Caco-2 (cell line): Measurements from ENCODE around the gene NR6A1. TPM values are rescaled to one million over a fixed set of nuclear protein-coding genes. Genes with fewer than 3 reads are reported as not detected.

Experiments used
- BruUV-seq: library from RNA; stranded (reverse); fragments of 400-500 nt; replicated peaks from 2 replicates; lab custom pipeline; 2021; lab: Mats Ljungman, UMichigan
- CTCF ChIA-PET: fragments of 300-600 bp; sonication (Branson Sonifier 250); formaldehyde crosslinking; loops from one replicate; lab custom pipeline; 2022; ENCODE audit warnings: antibody characterized with exemption; lab: Charles Lee
- POLR2A ChIA-PET: fragments of 300-600 bp; sonication (Branson Sonifier 250); formaldehyde crosslinking; loops from one replicate; lab custom pipeline; 2022; ENCODE audit warnings: antibody characterized with exemption; lab: Charles Lee
- DNase-seq, 2 experiments: peaks; one replicate each; pipeline versions ENCODE4 v3.0.0 to v3.0.0-alpha.2; 2020 to 2022
- H3K27me3 ChIP-seq: replicated peaks from 2 replicates; pipeline ENCODE4 v1.6.0; 2011; ENCODE audit warnings: low read length; ENCODE audit not compliant: control insufficient read depth, insufficient read depth
- H3K36me3 ChIP-seq: 2 replicates; pipeline ENCODE4 v1.5.1; 2011; ENCODE audit warnings: low read length; ENCODE audit not compliant: control insufficient read depth, insufficient read depth
- H3K4me1 ChIP-seq: fragments of 250-450 bp; sonication (Bioruptor Pico); 2 replicates; pipeline ENCODE4 v1.5.1; 2020; ENCODE audit warnings: mild to moderate bottlenecking
- H3K4me3 ChIP-seq: 2 replicates; pipeline ENCODE4 v1.5.1; 2011; ENCODE audit warnings: low read depth, mild to moderate bottlenecking, control low read depth, low read length
- H3K9me3 ChIP-seq: fragments of 250-450 bp; sonication (Bioruptor Pico); 2 replicates; pipeline ENCODE4 v1.5.1; 2020; ENCODE audit warnings: mild to moderate bottlenecking, moderate library complexity
- H3K27ac Mint-ChIP-seq: one replicate; pipeline ENCODE4 v1.8.0; 2022; ENCODE audit warnings: mixed read lengths; ENCODE audit not compliant: unreplicated experiment
- H3K27me3 Mint-ChIP-seq: one replicate; pipeline ENCODE4 v1.8.0; 2022; ENCODE audit warnings: mixed read lengths; ENCODE audit not compliant: insufficient read depth, unreplicated experiment
- H3K36me3 Mint-ChIP-seq: one replicate; pipeline ENCODE4 v1.8.0; 2022; ENCODE audit warnings: mild to moderate bottlenecking, mixed read lengths; ENCODE audit not compliant: insufficient read depth, unreplicated experiment
- H3K4me1 Mint-ChIP-seq: one replicate; pipeline ENCODE4 v1.8.0; 2022; ENCODE audit warnings: low read depth, mixed read lengths; ENCODE audit not compliant: unreplicated experiment
- H3K4me3 Mint-ChIP-seq: one replicate; pipeline ENCODE4 v1.8.0; 2022; ENCODE audit warnings: mild to moderate bottlenecking, moderate library complexity, mixed read lengths; ENCODE audit not compliant: unreplicated experiment
- H3K9me3 Mint-ChIP-seq: one replicate; pipeline ENCODE4 v1.8.0; 2022; ENCODE audit warnings: mixed read lengths; ENCODE audit not compliant: unreplicated experiment
- CTCF ChIP-seq, 2 experiments: fragments of 200-600 bp in 1 of 2; IDR thresholded peaks; 1 replicate in 1 of 2; 2 replicates in 1 of 2; pipeline versions ENCODE4 v1.5.1 to v1.8.0; 2011 to 2022; ENCODE audit warnings: antibody characterized with exemption in 1 of 2, control low read depth in 1 of 2, inconsistent platforms in 1 of 2, low read depth in 1 of 2, low read length in 1 of 2, mild to moderate bottlenecking in 1 of 2, moderate library complexity in 1 of 2; ENCODE audit not compliant: insufficient read depth in 1 of 2, severe bottlenecking in 1 of 2, unreplicated experiment in 1 of 2
- intact Hi-C: fragments of 100-400 bp; cut with micrococcal nuclease; formaldehyde crosslinking; loops from one replicate; pipeline ENCODE4 v1.10.0; 2022; ENCODE audit not compliant: unreplicated experiment
- total RNA-seq: library from RNA; stranded (reverse); gene quantifications from 2 replicates; pipeline ENCODE4 v1.2.3, GENCODE V29; 2022

NR6A1 gene
- total RNA-seq, 1 experiment from 2014 or later: 33.6 TPM

GRCh38 chr9:124615100-124615742 lies 155.9 kb downstream of the NR6A1 start:
- BruUV-seq: no TSS peak
- TF ChIP-seq CTCF (IDR thresholded peaks at IDR 0.05; ENCODE audit: insufficient read depth in 1 of 2, low read depth in 1 of 2, low read length in 1 of 2, severe bottlenecking in 1 of 2, unreplicated experiment in 1 of 2): no peak
- Mint-ChIP-seq H3K27me3 (no peaks in the 10 kb centered on the region), H3K4me1 (peaks cover 6% of the 10 kb centered on the region), H3K36me3 (no peaks in the 10 kb centered on the region), H3K4me3 (no peak overlapping the region), H3K27ac (no peak overlapping the region), H3K9me3 (no peaks in the 10 kb centered on the region)
- DNase-seq: no peak
- no peak overlapping the region for H3K4me3 ChIP-seq
- POLR2A ChIA-PET: no interaction called here
- no peaks in the 10 kb centered on the region for H3K9me3 ChIP-seq
- intact Hi-C loops: no loop called here
- no peaks in the 10 kb centered on the region for H3K36me3 ChIP-seq
- no peaks in the 10 kb centered on the region for H3K27me3 ChIP-seq
- no peaks in the 10 kb centered on the region for H3K4me1 ChIP-seq
- CTCF ChIA-PET: interaction anchor here (0.9 kb wide), 1 partner anchor 97 kb away, joined by 3 read pairs; no protein-coding TSS in a partner anchor

GRCh38 chr9:124613849-124614248 lies 157.3 kb downstream of the NR6A1 start:
- intact Hi-C loops: no loop called here
- Mint-ChIP-seq H3K36me3 (no peaks in the 10 kb centered on the region), H3K27ac (no peak overlapping the region), H3K27me3 (no peaks in the 10 kb centered on the region), H3K4me3 (no peak overlapping the region), H3K9me3 (no peaks in the 10 kb centered on the region), H3K4me1 (peaks cover 6% of the 10 kb centered on the region)
- BruUV-seq: no TSS peak
- H3K4me3 ChIP-seq: no peak overlapping the region
- POLR2A ChIA-PET: no interaction called here
- TF ChIP-seq CTCF (IDR thresholded peaks at IDR 0.05; ENCODE audit: insufficient read depth in 1 of 2, low read depth in 1 of 2, low read length in 1 of 2, severe bottlenecking in 1 of 2, unreplicated experiment in 1 of 2): no peak
- CTCF ChIA-PET: interaction anchor here (0.7 kb wide), 1 partner anchor 10 kb away, joined by 4 read pairs; no protein-coding TSS in a partner anchor
- H3K36me3 ChIP-seq: no peaks in the 10 kb centered on the region
- H3K9me3 ChIP-seq: no peaks in the 10 kb centered on the region
- no peaks in the 10 kb centered on the region for H3K27me3 ChIP-seq
- no peak for DNase-seq
- no peaks in the 10 kb centered on the region for H3K4me1 ChIP-seq

GRCh38 chr9:124611106-124611505 lies 160.0 kb downstream of the NR6A1 start:
- Mint-ChIP-seq H3K9me3 (no peaks in the 10 kb centered on the region), H3K4me1 (no peaks in the 10 kb centered on the region), H3K27ac (no peak overlapping the region), H3K4me3 (no peak overlapping the region), H3K36me3 (no peaks in the 10 kb centered on the region), H3K27me3 (no peaks in the 10 kb centered on the region)
- no peak for DNase-seq
- no peak for TF ChIP-seq CTCF (IDR thresholded peaks at IDR 0.05; ENCODE audit: insufficient read depth in 1 of 2, low read depth in 1 of 2, low read length in 1 of 2, severe bottlenecking in 1 of 2, unreplicated experiment in 1 of 2)
- no peaks in the 10 kb centered on the region for H3K36me3 ChIP-seq
- no peaks in the 10 kb centered on the region for H3K27me3 ChIP-seq
- ChIA-PET CTCF (interaction anchor here (1.8 kb wide), 1 partner anchor 59 kb away, joined by 7 read pairs; no protein-coding TSS in a partner anchor), POLR2A (no interaction called here)
- no peaks in the 10 kb centered on the region for H3K9me3 ChIP-seq
- no peak overlapping the region for H3K4me3 ChIP-seq
- BruUV-seq: no TSS peak
- intact Hi-C loops: no loop called here
- H3K4me1 ChIP-seq: no peaks in the 10 kb centered on the region
